Measurements from ENCODE around the gene CYB5A.

The CYB5A gene

DNA sequence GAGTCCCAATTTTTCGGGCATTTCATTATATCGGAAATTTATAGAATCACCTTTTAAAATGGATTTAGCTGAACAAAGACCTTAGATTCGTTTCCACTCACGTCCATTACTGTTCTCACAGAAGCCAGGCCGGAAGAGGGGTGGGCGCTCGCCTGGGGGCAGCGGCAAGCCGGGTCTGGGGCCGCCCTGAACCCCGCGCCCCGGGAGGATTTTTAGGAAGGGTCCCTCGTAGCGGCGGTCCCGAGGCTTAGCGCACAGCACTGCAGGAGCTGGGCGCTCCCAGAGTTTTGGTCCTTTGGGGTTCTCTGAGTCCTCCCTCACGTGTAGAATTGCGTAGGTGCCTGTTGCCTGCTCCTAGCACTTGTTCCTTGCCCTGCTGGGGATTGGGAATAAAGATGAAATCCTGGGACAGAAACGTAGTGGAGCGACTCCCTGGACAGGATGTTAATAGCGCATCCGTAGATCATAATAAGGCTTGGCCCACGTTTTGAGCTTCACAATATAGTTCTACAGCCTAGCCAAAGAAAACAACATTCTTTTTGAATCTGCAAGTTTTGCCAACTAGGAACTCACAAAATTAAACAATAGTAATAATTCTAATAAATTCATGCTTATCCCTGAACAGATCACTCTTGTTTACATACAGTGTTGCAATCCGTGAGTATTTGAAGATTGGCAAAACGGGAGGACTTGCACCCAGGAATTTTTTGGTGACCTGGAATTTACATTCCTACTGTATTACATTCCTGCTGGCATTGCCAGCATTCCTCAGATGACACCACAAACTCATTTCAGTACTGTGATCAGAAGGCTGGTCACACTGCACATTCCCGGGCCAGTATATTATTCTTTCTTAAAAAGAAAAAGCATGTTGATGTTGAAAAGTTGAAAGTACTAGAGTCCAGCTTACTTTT lies 24.8 kb upstream of the CYB5A start:
- Mint-ChIP-seq H3K9me3 (no peaks in the 10 kb centered on the region), H3K36me3 (ENCODE audit: low read depth) (no peaks in the 10 kb centered on the region), H3K4me1 (peaks cover 6% of the 10 kb centered on the region), H3K27ac (peak overlapping the region in 2 of 3 experiments; percentile 46 to 56), H3K4me3 (no peak overlapping the region), H3K27me3 (ENCODE audit: low read depth) (no peaks in the 10 kb centered on the region)
- TF ChIP-seq CTCF (IDR thresholded peaks at IDR 0.05; ENCODE audit: unreplicated experiment in 3 of 3): no peak

GRCh38 chr18:74315464-74316256 lies 23.9 kb upstream of the CYB5A start, which contains the start of gene C18orf63:
Gene C18orf63, plus strand, starts transcription at chr18:74315839. Its CDS starts 2,027 bp downstream, at chr18:74317866.
- Mint-ChIP-seq H3K27me3 (ENCODE audit: low read depth) (no peaks in the 10 kb centered on the region), H3K4me3 (no peak within 1 kb of the TSS), H3K9me3 (peaks cover 2% of the 10 kb centered on the region), H3K27ac (peak within 1 kb of the TSS in 2 of 3 experiments; percentile 46 to 56), H3K4me1 (peaks cover 6% of the 10 kb centered on the region), H3K36me3 (ENCODE audit: low read depth) (no peaks in the 10 kb centered on the region)
- TF ChIP-seq CTCF (IDR thresholded peaks at IDR 0.05; ENCODE audit: unreplicated experiment in 3 of 3): no peak

- H3K4me1 Mint-ChIP-seq: peaks cover 6% of the 10 kb centered on the region
- H3K4me3 Mint-ChIP-seq: no peak overlapping the region
- H3K36me3 Mint-ChIP-seq (ENCODE audit: low read depth): no peaks in the 10 kb centered on the region
- H3K27ac Mint-ChIP-seq: no peak overlapping the region
- no peaks in the 10 kb centered on the region for H3K27me3 Mint-ChIP-seq (ENCODE audit: low read depth)
- peaks cover 2% of the 10 kb centered on the region for H3K9me3 Mint-ChIP-seq
- no peak for TF ChIP-seq CTCF (IDR thresholded peaks at IDR 0.05; ENCODE audit: unreplicated experiment in 3 of 3)
These were observed 23.1 kb upstream of the CYB5A start for GRCh38 chr18:74314759-74315463.

- Mint-ChIP-seq H3K4me1 (no peaks in the 10 kb centered on the region), H3K9me3 (peaks cover 2% of the 10 kb centered on the region), H3K27me3 (ENCODE audit: low read depth) (no peaks in the 10 kb centered on the region), H3K36me3 (ENCODE audit: low read depth) (no peaks in the 10 kb centered on the region), H3K4me3 (no peak overlapping the region), H3K27ac (no peak overlapping the region)
- no peak for TF ChIP-seq CTCF (IDR thresholded peaks at IDR 0.05; ENCODE audit: unreplicated experiment in 3 of 3)
These were observed 19.2 kb upstream of the CYB5A start for GRCh38 chr18:74311000-74311399.

DNA sequence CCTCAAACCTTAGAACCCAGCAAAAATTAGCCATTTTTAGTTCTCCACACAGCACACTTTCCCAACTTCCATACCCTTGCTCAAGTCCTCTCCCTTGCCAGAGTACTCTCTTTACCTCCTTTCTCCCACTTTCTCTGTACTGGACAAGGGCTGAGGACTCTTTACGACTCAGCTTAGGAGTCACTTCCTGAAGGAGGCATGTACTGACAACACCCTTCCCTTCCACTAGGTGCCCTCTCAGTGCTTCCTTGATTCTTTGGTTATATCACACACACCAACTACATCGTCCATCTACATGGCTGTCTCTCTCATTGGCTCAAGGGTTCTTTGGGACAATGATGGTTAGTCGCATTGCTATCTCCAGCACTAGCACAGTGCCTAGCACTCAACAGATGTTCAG lies 18.6 kb upstream of the CYB5A start:
- H3K4me1 Mint-ChIP-seq: no peaks in the 10 kb centered on the region
- H3K4me3 Mint-ChIP-seq: no peak overlapping the region
- no peak for TF ChIP-seq CTCF (IDR thresholded peaks at IDR 0.05; ENCODE audit: unreplicated experiment in 3 of 3)
- no peaks in the 10 kb centered on the region for H3K36me3 Mint-ChIP-seq (ENCODE audit: low read depth)
- peaks cover 2% of the 10 kb centered on the region for H3K9me3 Mint-ChIP-seq
- H3K27me3 Mint-ChIP-seq (ENCODE audit: low read depth): no peaks in the 10 kb centered on the region
- H3K27ac Mint-ChIP-seq: no peak overlapping the region
